Suprapubic skin (tissue), 4 donors: ENCODE results near the gene LDHD. TPM values are rescaled to one million over a fixed set of nuclear protein-coding genes. Genes with fewer than 3 reads are reported as not detected.
"Not testable (repeated sequence)": the region's sequence is repeated elsewhere in the genome, so short reads cannot be mapped to it uniquely, and the experiment has no call there.

ENCODE experiments used
- DNase-seq, 2 donors: peaks; one replicate each; pipeline ENCODE4 v3.0.0-alpha.2; 2019; ENCODE audit warnings: low spot score in 2 of 2
- H3K27ac ChIP-seq: fragments of 200-600 bp; sonication (generic); one replicate; pipeline ENCODE4 v1.5.1; 2019
- H3K27me3 ChIP-seq: fragments of 200-600 bp; sonication (generic); one replicate; pipeline ENCODE4 v1.5.1; 2019
- H3K36me3 ChIP-seq: fragments of 200-600 bp; sonication (generic); one replicate; pipeline ENCODE4 v1.5.1; 2019
- H3K4me1 ChIP-seq: fragments of 200-600 bp; sonication (generic); one replicate; pipeline ENCODE4 v1.5.1; 2019
- H3K4me3 ChIP-seq: fragments of 200-600 bp; sonication (generic); one replicate; pipeline ENCODE4 v1.5.1; 2019; ENCODE audit warnings: mild to moderate bottlenecking
- H3K9me3 ChIP-seq: fragments of 200-600 bp; sonication (generic); one replicate; pipeline ENCODE4 v1.5.1; 2019
- CTCF ChIP-seq, 2 donors: fragments of 200-600 bp in 1 of 2; fragments of 450-650 bp in 1 of 2; sonication (generic) in 1 of 2; IDR thresholded peaks; one replicate each; pipeline ENCODE4 v1.5.1; 2016 to 2019; ENCODE audit warnings: antibody characterized with exemption in 2 of 2, mild to moderate bottlenecking in 1 of 2, moderate library complexity in 1 of 2
- EP300 ChIP-seq: sonication (generic); formaldehyde crosslinking; IDR thresholded peaks from one replicate; pipeline ENCODE4 v1.6.1; 2017; ENCODE audit warnings: antibody characterized with exemption
- POLR2A ChIP-seq, 2 donors: fragments of 450-650 bp; IDR thresholded peaks; one replicate each; pipeline ENCODE4 v1.6.1; 2017; ENCODE audit warnings: antibody characterized with exemption in 2 of 2, mild to moderate bottlenecking in 2 of 2, moderate library complexity in 2 of 2
- POLR2AphosphoS5 ChIP-seq, 3 donors: sonication (generic); formaldehyde crosslinking; IDR thresholded peaks; one replicate each; pipeline ENCODE4 v1.6.1; 2017; ENCODE audit warnings: antibody characterized with exemption in 3 of 3
- WGBS: methylation state at CpG from one replicate; pipeline ENCODE4 v1.1.5; 2018; 5-methylcytosine and 5-hydroxymethylcytosine counted together
- total RNA-seq, 4 donors: library from RNA; depleted of rRNA; stranded (reverse); fragments of >200 nt; gene quantifications; one replicate each; pipeline ENCODE4 v1.1.0, GENCODE V29; 2016

Gene LDHD
- total RNA-seq, 4 donors from 2014 or later: 10.7 to 19.2 (median 14.0) TPM

DNA sequence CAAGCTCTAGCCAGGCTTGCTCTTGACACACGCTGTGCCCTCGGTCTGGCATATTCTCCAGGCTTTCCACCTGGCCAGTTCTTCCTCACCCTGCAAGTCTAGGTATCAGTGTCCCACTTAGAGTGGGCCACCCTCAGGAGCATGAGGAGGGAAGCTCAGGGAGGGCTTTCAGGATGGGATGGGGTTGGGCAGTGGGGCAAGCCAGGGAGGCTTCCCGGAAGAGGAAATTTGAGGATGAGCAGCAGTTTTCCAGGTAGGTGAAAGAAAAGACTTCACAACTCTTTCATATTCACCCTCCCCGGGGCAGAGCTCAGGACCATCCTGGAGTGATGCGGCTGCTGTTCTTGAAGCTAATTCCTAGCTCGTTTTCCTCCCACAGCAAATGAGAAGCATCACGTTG lies 14.5 kb upstream of the LDHD start:
- TF ChIP-seq EP300: no peak
- TF ChIP-seq POLR2A (IDR thresholded peaks at IDR 0.05): no peak
- TF ChIP-seq POLR2AphosphoS5 (IDR thresholded peaks at IDR 0.05): no peak
- no peak for TF ChIP-seq CTCF (IDR thresholded peaks at IDR 0.05)
- 78% methylated on average over 7 of the region's 7 CpGs for WGBS
- Histone ChIP-seq H3K27me3 (no peaks in the 10 kb centered on the region), H3K4me1 (no peaks in the 10 kb centered on the region), H3K27ac (no peak overlapping the region), H3K4me3 (no peak overlapping the region), H3K9me3 (no peaks in the 10 kb centered on the region), H3K36me3 (no peaks in the 10 kb centered on the region)
- no peak for DNase-seq

GRCh38 chr16:75130150-75130771 lies 13.7 kb upstream of the LDHD start:
- Histone ChIP-seq H3K4me3 (no peak overlapping the region), H3K27me3 (no peaks in the 10 kb centered on the region), H3K4me1 (no peaks in the 10 kb centered on the region), H3K9me3 (no peaks in the 10 kb centered on the region), H3K27ac (no peak overlapping the region), H3K36me3 (no peaks in the 10 kb centered on the region)
- TF ChIP-seq POLR2A (IDR thresholded peaks at IDR 0.05): no peak
- TF ChIP-seq CTCF (IDR thresholded peaks at IDR 0.05): no peak
- no peak for TF ChIP-seq POLR2AphosphoS5 (IDR thresholded peaks at IDR 0.05)
- no peak for TF ChIP-seq EP300
- DNase-seq: no peak
- WGBS: 69% methylated on average over 9 of the region's 9 CpGs

DNA sequence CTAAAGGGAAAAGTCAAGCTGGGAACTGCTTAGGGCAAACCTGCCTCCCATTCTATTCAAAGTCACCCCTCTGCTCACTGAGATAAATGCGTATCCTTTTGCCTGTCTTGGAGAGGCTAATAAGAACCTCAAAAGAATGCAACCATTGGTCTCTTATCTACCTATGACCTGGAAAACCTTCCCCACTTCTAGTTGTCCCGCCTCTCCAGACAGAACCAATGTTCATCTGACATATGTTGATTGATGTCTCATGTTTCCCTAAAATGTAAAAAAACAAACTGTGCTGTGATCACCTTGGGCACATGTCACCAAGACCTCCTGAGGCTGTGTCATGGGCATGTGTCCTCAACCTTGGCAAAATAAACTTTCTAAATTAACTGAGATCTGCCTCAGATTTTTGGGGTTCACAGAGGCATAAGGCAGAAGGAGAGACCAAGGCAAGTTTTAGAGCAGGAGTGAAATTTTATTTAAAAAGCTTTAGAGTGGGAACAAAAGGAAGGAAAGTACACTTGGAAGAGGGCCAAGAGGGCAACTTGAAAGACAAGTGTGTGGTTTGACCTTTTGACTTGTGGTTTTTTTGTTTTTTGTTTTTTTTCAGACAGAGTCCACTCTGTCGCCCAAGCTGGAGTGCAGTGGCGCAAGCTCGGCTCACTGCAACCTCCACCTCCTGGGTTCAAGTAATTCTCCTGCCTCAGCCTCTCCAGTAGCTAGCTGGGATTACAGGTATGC lies 13.0 kb upstream of the LDHD start:
- 66% methylated on average over 5 of the region's 5 CpGs for WGBS
- not testable (repeated sequence) for H3K9me3 ChIP-seq, H3K4me3 ChIP-seq, H3K27ac ChIP-seq, H3K27me3 ChIP-seq, H3K4me1 ChIP-seq, H3K36me3 ChIP-seq, DNase-seq

DNA sequence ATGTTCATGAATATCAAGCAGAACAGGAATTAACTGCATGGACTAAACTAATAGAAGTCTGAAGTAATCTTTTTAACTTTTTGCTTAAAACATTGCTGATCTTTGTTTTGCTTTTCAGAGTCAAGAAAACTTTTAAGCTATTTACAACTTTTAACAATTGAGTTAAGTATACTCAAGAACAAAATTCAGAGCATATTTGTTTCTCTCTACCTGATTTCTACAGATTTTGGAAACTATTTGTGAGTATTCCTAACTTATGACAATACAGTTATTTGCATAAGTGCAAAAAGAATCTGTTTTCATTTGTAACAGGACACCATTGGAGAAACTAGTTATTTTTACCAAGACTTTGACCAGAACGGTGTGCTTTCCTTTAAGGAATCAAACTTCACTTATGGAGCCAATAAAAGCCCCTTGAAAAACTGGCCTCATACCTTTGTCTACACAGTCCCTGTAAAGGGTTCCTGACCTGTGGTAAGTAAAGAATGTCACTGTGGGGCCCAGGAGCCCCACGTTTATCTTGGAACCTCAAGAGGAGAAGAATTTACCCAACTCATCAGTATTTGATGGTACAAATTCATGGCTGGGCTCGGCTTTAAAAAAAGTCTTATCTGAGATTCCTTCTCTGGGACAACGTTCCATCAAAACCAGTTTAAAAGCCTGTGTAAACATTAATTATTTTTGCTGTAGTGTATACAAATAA lies 11.3 kb upstream of the LDHD start:
- WGBS: 77% methylated on average over 4 of the region's 4 CpGs
- Histone ChIP-seq H3K36me3 (no peaks in the 10 kb centered on the region), H3K9me3 (no peaks in the 10 kb centered on the region), H3K27me3 (no peaks in the 10 kb centered on the region), H3K4me1 (no peaks in the 10 kb centered on the region), H3K4me3 (no peak overlapping the region), H3K27ac (no peak overlapping the region)
- no peak for DNase-seq
- TF ChIP-seq EP300: no peak
- TF ChIP-seq POLR2A (IDR thresholded peaks at IDR 0.05): no peak
- TF ChIP-seq POLR2AphosphoS5 (IDR thresholded peaks at IDR 0.05): no peak
- no peak for TF ChIP-seq CTCF (IDR thresholded peaks at IDR 0.05)

- DNase-seq: no peak
- TF ChIP-seq POLR2AphosphoS5 (IDR thresholded peaks at IDR 0.05) (no peak), POLR2A (IDR thresholded peaks at IDR 0.05) (no peak), CTCF (IDR thresholded peaks at IDR 0.05) (no peak), EP300 (no peak)
- no peak overlapping the region for H3K4me3 ChIP-seq
- H3K4me1 ChIP-seq: no peaks in the 10 kb centered on the region
- WGBS: 91% methylated on average over 1 of the region's 1 CpG
- no peak overlapping the region for H3K27ac ChIP-seq
- no peaks in the 10 kb centered on the region for H3K9me3 ChIP-seq
- H3K27me3 ChIP-seq: no peaks in the 10 kb centered on the region
- no peaks in the 10 kb centered on the region for H3K36me3 ChIP-seq
These were observed 6.0 kb upstream of the LDHD start for GRCh38 chr16:75122609-75123008.
